GM23338 (cell line): ENCODE results near the gene FOCAD. TPM values are rescaled to one million over a fixed set of nuclear protein-coding genes. Genes with fewer than 3 reads are reported as not detected.

ENCODE experiments used
- ETS1 ChIP-seq: IDR thresholded peaks from 2 replicates; pipeline ENCODE4 v1.6.1; 2016; ENCODE audit warnings: antibody characterized with exemption
- EZH2phosphoT487 ChIP-seq: fragments of 200-600 bp; sonication (generic); IDR thresholded peaks from one replicate; pipeline ENCODE4 v1.8.1; 2018; ENCODE audit warnings: antibody characterized with exemption; ENCODE audit not compliant: unreplicated experiment
- NANOG ChIP-seq: IDR thresholded peaks from 2 replicates; pipeline ENCODE4 v1.6.1; 2016; ENCODE audit warnings: antibody characterized with exemption, borderline replicate concordance
- POLR2AphosphoS5 ChIP-seq: IDR thresholded peaks from 2 replicates; pipeline ENCODE4 v1.6.1; 2016; ENCODE audit warnings: antibody characterized with exemption, low read depth
- REST ChIP-seq: IDR thresholded peaks from one replicate; pipeline ENCODE4 v1.6.1; 2018; ENCODE audit warnings: antibody characterized with exemption; ENCODE audit not compliant: unreplicated experiment
- ZNF114 ChIP-seq: fragments of 250-450 bp; sonication (Bioruptor Pico); IDR thresholded peaks from 2 replicates; pipeline ENCODE4 v1.5.0; 2020; ENCODE audit warnings: mild to moderate bottlenecking, moderate library complexity
- polyA plus RNA-seq: library from polyadenylated mRNA; unstranded; fragments of >200 nt; fragmentation: Nextera tagmentation; extraction: Ambion mirVana; gene quantifications from 2 replicates; pipeline ENCODE4 v1.2.1, GENCODE V29; 2016
- total RNA-seq: library from RNA; depleted of rRNA; stranded (reverse); fragments of >200 nt; shearing (Covaris generic); gene quantifications from 2 replicates; pipeline ENCODE4 v1.2.3, GENCODE V29; 2014
- TF ChIP-seq, protein P1 (sequence below): fragments of 250-450 bp; sonication (Bioruptor Pico); IDR thresholded peaks from 2 replicates; pipeline ENCODE4 v1.5.0; 2020; ENCODE audit warnings: mild to moderate bottlenecking, moderate library complexity

FOCAD gene
- total and polyA plus RNA-seq, 2 experiments from 2014 or later: 13.7 to 66.5 TPM

DNA sequence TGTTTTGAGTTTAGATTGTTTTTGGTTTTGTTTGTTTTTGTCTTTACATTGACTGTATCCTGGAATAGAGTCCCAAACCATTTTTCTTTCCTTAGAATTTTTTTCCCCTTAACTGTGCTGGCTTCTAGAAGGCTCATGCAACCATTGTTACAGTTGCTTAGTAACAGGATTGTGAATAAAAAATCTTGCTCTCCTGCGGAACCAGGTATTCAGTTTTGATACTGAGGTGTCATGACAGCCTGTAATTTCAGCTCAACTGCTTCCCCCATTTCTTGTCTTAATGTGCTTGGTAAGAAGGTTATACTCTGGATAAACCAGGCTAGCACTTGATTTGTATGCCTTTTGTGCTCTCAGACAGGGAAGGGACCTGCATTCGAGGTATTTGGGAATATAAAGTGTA, 42.1 kb downstream of the FOCAD start (continued):
- TF ChIP-seq, protein P1, sequence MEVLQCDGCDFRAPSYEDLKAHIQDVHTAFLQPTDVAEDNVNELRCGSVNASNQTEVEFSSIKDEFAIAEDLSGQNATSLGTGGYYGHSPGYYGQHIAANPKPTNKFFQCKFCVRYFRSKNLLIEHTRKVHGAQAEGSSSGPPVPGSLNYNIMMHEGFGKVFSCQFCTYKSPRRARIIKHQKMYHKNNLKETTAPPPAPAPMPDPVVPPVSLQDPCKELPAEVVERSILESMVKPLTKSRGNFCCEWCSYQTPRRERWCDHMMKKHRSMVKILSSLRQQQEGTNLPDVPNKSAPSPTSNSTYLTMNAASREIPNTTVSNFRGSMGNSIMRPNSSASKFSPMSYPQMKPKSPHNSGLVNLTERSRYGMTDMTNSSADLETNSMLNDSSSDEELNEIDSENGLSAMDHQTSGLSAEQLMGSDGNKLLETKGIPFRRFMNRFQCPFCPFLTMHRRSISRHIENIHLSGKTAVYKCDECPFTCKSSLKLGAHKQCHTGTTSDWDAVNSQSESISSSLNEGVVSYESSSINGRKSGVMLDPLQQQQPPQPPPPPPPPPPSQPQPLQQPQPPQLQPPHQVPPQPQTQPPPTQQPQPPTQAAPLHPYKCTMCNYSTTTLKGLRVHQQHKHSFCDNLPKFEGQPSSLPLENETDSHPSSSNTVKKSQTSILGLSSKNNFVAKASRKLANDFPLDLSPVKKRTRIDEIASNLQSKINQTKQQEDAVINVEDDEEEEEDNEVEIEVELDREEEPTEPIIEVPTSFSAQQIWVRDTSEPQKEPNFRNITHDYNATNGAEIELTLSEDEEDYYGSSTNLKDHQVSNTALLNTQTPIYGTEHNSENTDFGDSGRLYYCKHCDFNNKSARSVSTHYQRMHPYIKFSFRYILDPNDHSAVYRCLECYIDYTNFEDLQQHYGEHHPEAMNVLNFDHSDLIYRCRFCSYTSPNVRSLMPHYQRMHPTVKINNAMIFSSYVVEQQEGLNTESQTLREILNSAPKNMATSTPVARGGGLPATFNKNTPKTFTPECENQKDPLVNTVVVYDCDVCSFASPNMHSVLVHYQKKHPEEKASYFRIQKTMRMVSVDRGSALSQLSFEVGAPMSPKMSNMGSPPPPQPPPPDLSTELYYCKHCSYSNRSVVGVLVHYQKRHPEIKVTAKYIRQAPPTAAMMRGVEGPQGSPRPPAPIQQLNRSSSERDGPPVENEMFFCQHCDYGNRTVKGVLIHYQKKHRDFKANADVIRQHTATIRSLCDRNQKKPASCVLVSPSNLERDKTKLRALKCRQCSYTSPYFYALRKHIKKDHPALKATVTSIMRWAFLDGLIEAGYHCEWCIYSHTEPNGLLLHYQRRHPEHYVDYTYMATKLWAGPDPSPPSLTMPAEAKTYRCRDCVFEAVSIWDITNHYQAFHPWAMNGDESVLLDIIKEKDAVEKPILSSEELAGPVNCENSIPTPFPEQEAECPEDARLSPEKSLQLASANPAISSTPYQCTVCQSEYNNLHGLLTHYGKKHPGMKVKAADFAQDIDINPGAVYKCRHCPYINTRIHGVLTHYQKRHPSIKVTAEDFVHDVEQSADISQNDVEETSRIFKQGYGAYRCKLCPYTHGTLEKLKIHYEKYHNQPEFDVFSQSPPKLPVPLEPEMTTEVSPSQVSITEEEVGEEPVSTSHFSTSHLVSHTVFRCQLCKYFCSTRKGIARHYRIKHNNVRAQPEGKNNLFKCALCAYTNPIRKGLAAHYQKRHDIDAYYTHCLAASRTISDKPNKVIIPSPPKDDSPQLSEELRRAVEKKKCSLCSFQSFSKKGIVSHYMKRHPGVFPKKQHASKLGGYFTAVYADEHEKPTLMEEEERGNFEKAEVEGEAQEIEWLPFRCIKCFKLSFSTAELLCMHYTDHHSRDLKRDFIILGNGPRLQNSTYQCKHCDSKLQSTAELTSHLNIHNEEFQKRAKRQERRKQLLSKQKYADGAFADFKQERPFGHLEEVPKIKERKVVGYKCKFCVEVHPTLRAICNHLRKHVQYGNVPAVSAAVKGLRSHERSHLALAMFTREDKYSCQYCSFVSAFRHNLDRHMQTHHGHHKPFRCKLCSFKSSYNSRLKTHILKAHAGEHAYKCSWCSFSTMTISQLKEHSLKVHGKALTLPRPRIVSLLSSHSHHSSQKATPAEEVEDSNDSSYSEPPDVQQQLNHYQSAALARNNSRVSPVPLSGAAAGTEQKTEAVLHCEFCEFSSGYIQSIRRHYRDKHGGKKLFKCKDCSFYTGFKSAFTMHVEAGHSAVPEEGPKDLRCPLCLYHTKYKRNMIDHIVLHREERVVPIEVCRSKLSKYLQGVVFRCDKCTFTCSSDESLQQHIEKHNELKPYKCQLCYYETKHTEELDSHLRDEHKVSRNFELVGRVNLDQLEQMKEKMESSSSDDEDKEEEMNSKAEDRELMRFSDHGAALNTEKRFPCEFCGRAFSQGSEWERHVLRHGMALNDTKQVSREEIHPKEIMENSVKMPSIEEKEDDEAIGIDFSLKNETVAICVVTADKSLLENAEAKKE (CRISPR knock-in tag): no peak
- TF ChIP-seq POLR2AphosphoS5 (no peak), EZH2phosphoT487 (no peak), REST (no peak), ETS1 (no peak), ZNF114 (CRISPR knock-in tag) (no peak), NANOG (no peak)
